ENCODE data around the gene NUAK2.

DNA sequence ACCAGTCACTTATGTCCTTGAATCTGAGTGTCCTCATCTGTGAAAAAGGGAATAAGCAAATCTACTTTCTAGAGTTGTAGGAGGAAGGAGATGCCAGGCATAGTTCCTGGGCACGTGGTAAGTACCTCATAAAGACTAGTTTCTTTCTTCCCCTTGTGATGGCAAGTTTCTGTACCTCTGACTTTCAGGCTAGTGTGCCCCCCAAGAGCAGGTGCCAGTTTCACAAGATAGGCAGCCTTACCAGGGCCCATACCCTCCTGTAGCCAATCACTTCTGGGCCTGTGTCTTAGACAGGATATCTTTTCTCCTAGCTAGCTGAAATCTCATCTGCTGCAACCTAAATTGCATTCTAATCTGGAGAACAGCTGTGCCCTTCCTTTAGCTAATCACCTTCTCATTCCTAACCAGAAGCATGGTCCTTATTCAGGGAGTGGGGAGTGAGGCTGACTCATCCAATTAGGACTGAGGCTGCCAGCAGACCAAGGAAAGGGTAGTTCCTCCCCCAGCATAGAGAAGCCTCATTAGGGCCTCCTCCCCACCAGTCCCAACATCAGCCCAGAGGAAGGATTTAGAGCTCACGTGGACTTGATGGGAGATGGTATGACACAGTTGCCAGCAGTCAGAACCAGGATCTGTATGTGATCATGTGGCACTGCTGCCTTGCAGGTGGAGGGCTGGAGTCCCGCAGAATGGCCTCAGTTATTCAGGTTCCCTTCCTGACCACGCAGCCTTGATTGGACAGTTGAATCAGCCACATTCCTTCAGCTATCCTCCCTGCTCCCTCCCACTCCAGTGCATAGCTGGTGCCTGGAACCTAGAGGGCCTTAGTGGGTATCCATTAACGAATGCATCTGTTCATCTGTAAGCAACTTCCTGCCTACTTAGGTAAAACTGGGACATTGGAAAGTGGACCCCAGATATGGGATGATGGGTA is 27.3 kb upstream of the NUAK2 start:
- TF ChIP-seq, protein P1, sequence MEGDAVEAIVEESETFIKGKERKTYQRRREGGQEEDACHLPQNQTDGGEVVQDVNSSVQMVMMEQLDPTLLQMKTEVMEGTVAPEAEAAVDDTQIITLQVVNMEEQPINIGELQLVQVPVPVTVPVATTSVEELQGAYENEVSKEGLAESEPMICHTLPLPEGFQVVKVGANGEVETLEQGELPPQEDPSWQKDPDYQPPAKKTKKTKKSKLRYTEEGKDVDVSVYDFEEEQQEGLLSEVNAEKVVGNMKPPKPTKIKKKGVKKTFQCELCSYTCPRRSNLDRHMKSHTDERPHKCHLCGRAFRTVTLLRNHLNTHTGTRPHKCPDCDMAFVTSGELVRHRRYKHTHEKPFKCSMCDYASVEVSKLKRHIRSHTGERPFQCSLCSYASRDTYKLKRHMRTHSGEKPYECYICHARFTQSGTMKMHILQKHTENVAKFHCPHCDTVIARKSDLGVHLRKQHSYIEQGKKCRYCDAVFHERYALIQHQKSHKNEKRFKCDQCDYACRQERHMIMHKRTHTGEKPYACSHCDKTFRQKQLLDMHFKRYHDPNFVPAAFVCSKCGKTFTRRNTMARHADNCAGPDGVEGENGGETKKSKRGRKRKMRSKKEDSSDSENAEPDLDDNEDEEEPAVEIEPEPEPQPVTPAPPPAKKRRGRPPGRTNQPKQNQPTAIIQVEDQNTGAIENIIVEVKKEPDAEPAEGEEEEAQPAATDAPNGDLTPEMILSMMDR (IDR thresholded peaks at IDR 0.05), result no peak
- TF ChIP-seq POLR2A (IDR thresholded peaks at IDR 0.05), result no peak
